Lower lobe of right lung (tissue), 2 donors: ENCODE results near the gene LRFN5. TPM values are rescaled to one million over a fixed set of nuclear protein-coding genes. Genes with fewer than 3 reads are reported as not detected.
"Not testable (repeated sequence)": the region's sequence is repeated elsewhere in the genome, so short reads cannot be mapped to it uniquely, and the experiment has no call there.

ENCODE experiments used
- ATAC-seq, 2 donors: fragments of 200-7000 bp; cut with Tn5 transposase; one replicate each; pipeline ENCODE4 v1.9.1; 2020 to 2022; ENCODE audit warnings: mild to moderate bottlenecking in 2 of 2, moderate library complexity in 2 of 2
- DNase-seq: peaks from one replicate; pipeline ENCODE4 v3.0.0-alpha.2; 2020
- H3K27ac ChIP-seq: fragments of 200-600 bp; one replicate; pipeline ENCODE4 v1.8.0; 2022
- H3K27me3 ChIP-seq: fragments of 200-600 bp; one replicate; pipeline ENCODE4 v1.8.0; 2022; ENCODE audit warnings: low read depth
- H3K36me3 ChIP-seq: fragments of 200-600 bp; one replicate; pipeline ENCODE4 v1.8.0; 2022; ENCODE audit warnings: mild to moderate bottlenecking
- H3K4me1 ChIP-seq: fragments of 200-600 bp; one replicate; pipeline ENCODE4 v1.8.0; 2022
- H3K4me3 ChIP-seq: fragments of 200-600 bp; one replicate; pipeline ENCODE4 v1.8.0; 2022; ENCODE audit warnings: mild to moderate bottlenecking
- H3K9me3 ChIP-seq: fragments of 200-600 bp; one replicate; pipeline ENCODE4 v1.8.0; 2022
- intact Hi-C: fragments of 100-400 bp; cut with DNase I; formaldehyde crosslinking; loops from one replicate; pipeline ENCODE4 v1.11.0; 2022
- total RNA-seq: library from RNA; stranded (reverse); fragmentation: NEBNext Ultra II Directional; extraction: Animal tissue kit (Norgen Biotek cat#: 25700); gene quantifications from one replicate; pipeline ENCODE4 v1.2.1, GENCODE V29; 2021
- TF ChIP-seq, protein P1 (sequence below): fragments of 200-600 bp; IDR thresholded peaks from one replicate; pipeline ENCODE4 v1.8.0; 2022; ENCODE audit warnings: antibody characterized with exemption, mild to moderate bottlenecking
- donor health status: DM: no; HTN: yes; CAD: no; lungs with severe emphysema.

Gene LRFN5
- total RNA-seq, 1 donor from 2014 or later = 1.3 TPM

DNA sequence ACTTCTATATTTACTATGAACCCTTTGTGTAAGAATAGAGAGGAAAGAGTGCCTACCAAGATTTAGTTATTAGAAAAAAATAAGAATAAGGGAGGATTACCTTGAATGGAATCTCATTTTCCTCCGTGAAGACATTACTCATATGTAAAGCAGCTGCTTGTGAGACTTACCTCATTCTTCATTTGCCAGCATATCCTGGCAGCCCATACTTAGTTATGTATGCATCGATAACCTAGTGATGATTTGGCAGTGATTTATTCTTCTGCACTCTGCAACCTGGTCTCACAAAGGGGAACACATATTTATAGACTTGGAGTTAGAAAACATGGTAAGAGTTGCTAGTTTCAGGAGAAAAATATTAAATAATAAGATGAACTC, 56.8 kb downstream of the LRFN5 start:
- Histone ChIP-seq H3K27ac (no peak overlapping the region), H3K4me1 (no peaks in the 10 kb centered on the region), H3K27me3 (no peaks in the 10 kb centered on the region), H3K9me3 (no peaks in the 10 kb centered on the region), H3K36me3 (no peaks in the 10 kb centered on the region), H3K4me3 (no peak overlapping the region)
- intact Hi-C loops = no loop called here
- TF ChIP-seq, protein P1, sequence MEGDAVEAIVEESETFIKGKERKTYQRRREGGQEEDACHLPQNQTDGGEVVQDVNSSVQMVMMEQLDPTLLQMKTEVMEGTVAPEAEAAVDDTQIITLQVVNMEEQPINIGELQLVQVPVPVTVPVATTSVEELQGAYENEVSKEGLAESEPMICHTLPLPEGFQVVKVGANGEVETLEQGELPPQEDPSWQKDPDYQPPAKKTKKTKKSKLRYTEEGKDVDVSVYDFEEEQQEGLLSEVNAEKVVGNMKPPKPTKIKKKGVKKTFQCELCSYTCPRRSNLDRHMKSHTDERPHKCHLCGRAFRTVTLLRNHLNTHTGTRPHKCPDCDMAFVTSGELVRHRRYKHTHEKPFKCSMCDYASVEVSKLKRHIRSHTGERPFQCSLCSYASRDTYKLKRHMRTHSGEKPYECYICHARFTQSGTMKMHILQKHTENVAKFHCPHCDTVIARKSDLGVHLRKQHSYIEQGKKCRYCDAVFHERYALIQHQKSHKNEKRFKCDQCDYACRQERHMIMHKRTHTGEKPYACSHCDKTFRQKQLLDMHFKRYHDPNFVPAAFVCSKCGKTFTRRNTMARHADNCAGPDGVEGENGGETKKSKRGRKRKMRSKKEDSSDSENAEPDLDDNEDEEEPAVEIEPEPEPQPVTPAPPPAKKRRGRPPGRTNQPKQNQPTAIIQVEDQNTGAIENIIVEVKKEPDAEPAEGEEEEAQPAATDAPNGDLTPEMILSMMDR = no peak
- ATAC-seq (no peak), DNase-seq (no peak)

DNA sequence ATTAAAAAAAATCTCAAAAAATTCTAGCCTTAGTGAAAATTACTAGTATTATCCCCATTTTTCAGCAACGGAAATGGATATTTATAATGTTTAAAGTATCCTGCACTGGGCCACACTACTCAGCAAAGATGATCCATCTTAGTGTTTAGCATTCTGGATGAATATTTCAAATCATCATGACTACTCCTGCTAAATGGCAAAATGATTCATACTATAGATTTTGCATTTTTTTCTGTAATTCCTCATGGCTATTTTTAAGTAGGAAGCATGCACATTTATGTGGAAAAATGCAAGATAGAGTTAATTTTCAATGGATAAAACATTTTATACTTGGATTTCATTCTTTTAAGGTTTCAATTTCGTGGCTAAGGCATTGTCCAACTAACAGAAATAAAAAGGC, 59.6 kb downstream of the LRFN5 start:
- ATAC-seq (no peak), DNase-seq (no peak)
- Histone ChIP-seq H3K27me3 (no peaks in the 10 kb centered on the region), H3K9me3 (no peaks in the 10 kb centered on the region), H3K4me1 (no peaks in the 10 kb centered on the region), H3K4me3 (no peak overlapping the region), H3K36me3 (no peaks in the 10 kb centered on the region), H3K27ac (no peak overlapping the region)
- intact Hi-C loops = no loop called here
- TF ChIP-seq, protein P1 = no peak

DNA sequence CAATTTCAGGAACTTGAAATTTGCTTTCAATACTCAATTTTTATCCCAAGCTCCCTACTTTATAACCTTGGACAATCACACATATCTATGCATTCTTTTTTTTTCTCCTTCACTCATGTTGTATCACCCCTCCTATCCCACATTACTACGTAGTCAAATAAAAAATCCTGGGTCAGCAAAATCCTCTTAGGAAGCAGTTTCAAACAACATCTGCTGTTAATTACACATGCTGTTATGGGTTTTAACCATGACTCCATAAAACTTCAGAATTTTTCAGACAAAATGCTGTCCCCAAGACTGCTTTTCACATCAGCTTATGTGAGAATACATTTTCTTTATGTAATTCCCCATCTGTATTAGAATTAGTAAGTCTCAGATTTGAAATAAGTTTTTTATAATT, 61.7 kb downstream of the LRFN5 start:
- ATAC-seq = no peak
- H3K36me3 ChIP-seq = no peaks in the 10 kb centered on the region
- H3K9me3 ChIP-seq = no peaks in the 10 kb centered on the region
- H3K4me3 ChIP-seq = no peak overlapping the region
- intact Hi-C loops = no loop called here
- no peaks in the 10 kb centered on the region for H3K4me1 ChIP-seq
- DNase-seq = no peak
- TF ChIP-seq, protein P1 = no peak
- no peaks in the 10 kb centered on the region for H3K27me3 ChIP-seq
- no peak overlapping the region for H3K27ac ChIP-seq

DNA sequence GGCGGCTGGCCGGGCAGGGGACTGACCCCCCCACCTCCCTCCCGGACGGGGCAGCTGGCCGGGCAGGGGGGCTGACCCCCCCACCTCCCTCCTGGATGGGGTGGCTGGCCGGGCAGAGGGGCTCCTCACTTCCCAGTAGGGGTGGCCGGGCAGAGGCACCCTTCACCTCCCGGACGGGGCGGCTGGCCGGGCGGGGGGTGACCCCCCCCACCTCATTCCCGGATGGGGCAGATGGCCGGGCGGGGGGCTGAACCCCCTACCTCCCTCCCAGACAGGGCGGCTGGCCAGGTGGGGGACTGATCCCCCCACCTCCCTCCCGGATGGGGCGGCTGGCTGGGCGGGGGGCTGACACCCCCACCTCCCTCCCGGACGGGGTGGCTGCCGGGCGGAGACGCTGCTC, 66.9 kb downstream of the LRFN5 start:
- H3K4me1 ChIP-seq, H3K36me3 ChIP-seq, intact Hi-C loops, H3K27ac ChIP-seq, ATAC-seq, H3K9me3 ChIP-seq, DNase-seq, H3K27me3 ChIP-seq, H3K4me3 ChIP-seq: not testable (repeated sequence)

DNA sequence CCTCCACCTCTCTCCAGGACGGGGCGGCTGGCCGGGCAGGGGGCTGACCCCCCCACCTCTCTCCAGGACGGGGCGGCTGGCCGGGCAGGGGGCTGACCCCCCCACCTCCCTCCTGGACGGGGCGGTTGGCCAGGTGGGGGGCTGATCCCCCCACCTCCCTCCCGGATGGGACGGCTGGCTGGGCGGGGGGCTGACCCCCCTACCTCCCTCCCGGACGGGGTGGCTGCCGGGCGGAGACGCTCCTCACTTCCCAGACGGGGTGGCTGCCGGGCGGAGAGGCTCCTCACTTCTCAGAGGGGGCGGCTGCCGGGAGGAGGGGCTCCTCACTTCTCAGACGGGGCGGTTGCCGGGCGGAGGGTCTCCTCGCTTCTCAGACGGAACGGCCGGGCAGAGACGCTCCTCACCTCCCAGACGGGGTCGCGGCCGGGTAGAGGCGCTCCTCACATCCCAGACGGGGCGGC, 67.9 kb downstream of the LRFN5 start:
- DNase-seq, ATAC-seq, H3K4me3 ChIP-seq, H3K4me1 ChIP-seq, H3K36me3 ChIP-seq, H3K27ac ChIP-seq, intact Hi-C loops, H3K9me3 ChIP-seq, H3K27me3 ChIP-seq: not testable (repeated sequence)

DNA sequence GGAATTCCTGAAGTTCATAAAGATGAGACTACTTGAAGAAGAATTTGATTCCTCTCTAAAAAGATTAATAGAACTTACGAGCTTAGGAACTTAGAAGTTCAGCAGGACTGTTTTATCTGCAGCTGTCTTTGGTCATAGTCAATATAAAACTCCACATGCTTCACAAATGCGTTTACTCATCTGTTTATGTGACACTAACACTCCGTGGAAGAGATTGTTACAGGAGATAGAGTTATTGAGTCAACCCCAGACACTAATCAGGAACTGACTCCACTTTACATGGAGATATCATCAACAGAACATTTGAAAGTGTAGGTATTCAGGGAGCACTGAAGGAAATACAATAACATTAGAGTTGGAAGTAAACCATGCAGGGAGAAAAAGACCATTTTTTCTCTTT, 92.8 kb downstream of the LRFN5 start:
- no peak for ATAC-seq
- Histone ChIP-seq H3K27ac (no peak overlapping the region), H3K4me1 (no peaks in the 10 kb centered on the region), H3K36me3 (no peaks in the 10 kb centered on the region), H3K9me3 (no peaks in the 10 kb centered on the region), H3K4me3 (no peak overlapping the region), H3K27me3 (no peaks in the 10 kb centered on the region)
- DNase-seq = no peak
- intact Hi-C loops = no loop called here
- TF ChIP-seq, protein P1 = no peak
